Right lobe of liver (tissue), 6 donors: ENCODE measurements around the gene KAT6B. TPM values are rescaled to one million over a fixed set of nuclear protein-coding genes. Genes with fewer than 3 reads are reported as not detected.

ENCODE experiments used
- ATAC-seq, 4 donors: fragments of 200-7000 bp; cut with Tn5 transposase; one replicate each; pipeline ENCODE4 v1.9.1; 2020; ENCODE audit warnings: mild to moderate bottlenecking in 4 of 4, moderate library complexity in 4 of 4
- DNase-seq, 3 donors: peaks; one replicate each; pipeline ENCODE4 v3.0.0-alpha.2; 2020
- H3K27ac ChIP-seq, 3 donors: fragments of 200-600 bp; one replicate each; pipeline ENCODE4 v1.8.0; 2022
- H3K27me3 ChIP-seq, 2 donors: fragments of 200-600 bp; one replicate each; pipeline ENCODE4 v1.8.0; 2022
- H3K36me3 ChIP-seq, 4 donors: fragments of 200-600 bp; sonication (generic) in 1 of 4; one replicate each; pipeline versions ENCODE4 v1.5.1 to v1.8.0; 2017 to 2022; ENCODE audit warnings: control low read depth in 1 of 4
- H3K4me1 ChIP-seq, 4 donors: fragments of 200-600 bp; sonication (generic) in 1 of 4; one replicate each; pipeline versions ENCODE4 v1.5.1 to v1.8.0; 2017 to 2022; ENCODE audit warnings: control low read depth in 1 of 4
- H3K4me3 ChIP-seq, 3 donors: fragments of 200-600 bp; one replicate each; pipeline ENCODE4 v1.8.0; 2022
- H3K9me3 ChIP-seq, 4 donors: fragments of 200-600 bp; sonication (generic) in 1 of 4; one replicate each; pipeline versions ENCODE4 v1.5.1 to v1.8.0; 2017 to 2022; ENCODE audit warnings: control low read depth in 1 of 4
- CTCF ChIP-seq, 4 donors: fragments of 200-600 bp in 3 of 4; fragments of 450-650 bp in 1 of 4; IDR thresholded peaks; one replicate each; pipeline versions ENCODE4 v1.5.1 to v1.8.0; 2016 to 2022; ENCODE audit warnings: antibody characterized with exemption in 4 of 4, mild to moderate bottlenecking in 2 of 4
- POLR2A ChIP-seq: fragments of 450-650 bp; IDR thresholded peaks from one replicate; pipeline ENCODE4 v1.6.1; 2017; ENCODE audit warnings: antibody characterized with exemption, mild to moderate bottlenecking
- WGBS: methylation state at CpG from one replicate; pipeline ENCODE4 v1.1.6; 2018; ENCODE audit warnings: low coverage, low lambda C conversion rate; ENCODE audit not compliant: insufficient coverage; ENCODE audit errors: missing lambda C conversion rate; 5-methylcytosine and 5-hydroxymethylcytosine counted together
- intact Hi-C, 2 donors: fragments of 100-400 bp; cut with DNase I; formaldehyde crosslinking; loops; one replicate each; pipeline versions ENCODE4 v1.11.2 to v1.14.1; 2022
- total RNA-seq, 6 experiments: library from RNA; depleted of rRNA in 2 of 6; stranded (reverse); fragments of >200 nt in 2 of 6; fragmentation: NEBNext Ultra II Directional in 3 of 6; extraction: Animal tissue kit (Norgen Biotek cat#: 25700) in 3 of 6; gene quantifications; one replicate each; pipeline versions ENCODE4 v1.1.0 to v1.2.4, GENCODE V29; 2016 to 2023
- donor health status: DM: no; HTN: yes; CAD: no.
- donor health status: DM: no; HTN: no; CAD: no.
- donor health status: DM: no; HTN: no; CAD: no.
- donor health status: DM: no; HTN: yes; CAD: no.
- donor health status: DM: no; HTN: yes; CAD: no.

KAT6B gene
- total RNA-seq, 6 experiments from 2014 or later = 9.2 to 17.1 (median 10.3) TPM

DNA sequence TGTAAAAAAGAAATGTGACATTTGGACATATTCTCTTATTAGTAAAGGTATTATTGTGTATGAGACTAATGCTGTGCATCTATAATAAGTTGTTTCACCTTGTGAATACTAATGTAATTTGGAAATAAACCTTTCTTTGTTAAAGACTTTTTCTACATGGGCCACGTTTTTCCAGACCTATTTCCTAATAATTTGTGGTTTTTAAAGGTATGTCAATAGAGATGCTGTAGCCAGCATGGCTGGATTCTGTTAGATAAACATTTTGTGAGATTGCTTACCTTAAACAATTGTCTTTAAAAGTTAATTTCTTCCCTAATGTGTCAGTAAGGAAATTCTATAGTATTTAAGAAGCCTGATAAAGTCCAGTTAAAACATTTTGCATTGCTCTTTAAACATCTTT, 56.0 kb downstream of the KAT6B start:
- H3K9me3 ChIP-seq = no peaks in the 10 kb centered on the region
- H3K27ac ChIP-seq = no peak overlapping the region
- DNase-seq = no peak
- 23% methylated on average over 1 of the region's 1 CpG for WGBS
- no peak overlapping the region for H3K4me3 ChIP-seq
- TF ChIP-seq POLR2A = no peak
- TF ChIP-seq CTCF (IDR thresholded peaks at IDR 0.05) = no peak
- ATAC-seq = no peak
- peaks cover 0 to 13% (median 6%) of the 10 kb centered on the region in 4 donors for H3K4me1 ChIP-seq
- H3K27me3 ChIP-seq = no peaks in the 10 kb centered on the region
- H3K36me3 ChIP-seq = no peaks in the 10 kb centered on the region
- intact Hi-C loops = no loop called here

GRCh38 chr10:74882831-74883230, 56.4 kb downstream of the KAT6B start:
- no peak overlapping the region for H3K27ac ChIP-seq
- H3K27me3 ChIP-seq = no peaks in the 10 kb centered on the region
- TF ChIP-seq POLR2A (no peak), CTCF (IDR thresholded peaks at IDR 0.05) (no peak)
- H3K4me1 ChIP-seq = peaks cover 0 to 13% (median 6%) of the 10 kb centered on the region in 4 donors
- no peak for DNase-seq
- no peak for ATAC-seq
- no peaks in the 10 kb centered on the region for H3K36me3 ChIP-seq
- no peaks in the 10 kb centered on the region for H3K9me3 ChIP-seq
- intact Hi-C loops = no loop called here
- no peak overlapping the region for H3K4me3 ChIP-seq
- 71% methylated on average over 3 of the region's 3 CpGs for WGBS

- no peak for DNase-seq
- H3K27me3 ChIP-seq = no peaks in the 10 kb centered on the region
- no peak overlapping the region for H3K27ac ChIP-seq
- peaks cover 0 to 13% (median 6%) of the 10 kb centered on the region in 4 donors for H3K4me1 ChIP-seq
- ATAC-seq = no peak
- 71% methylated on average over 1 of the region's 1 CpG for WGBS
- intact Hi-C loops = no loop called here
- no peak for TF ChIP-seq POLR2A
- TF ChIP-seq CTCF (IDR thresholded peaks at IDR 0.05) = no peak
- H3K4me3 ChIP-seq = no peak overlapping the region
- H3K36me3 ChIP-seq = no peaks in the 10 kb centered on the region
- no peaks in the 10 kb centered on the region for H3K9me3 ChIP-seq
Observed at GRCh38 chr10:74883428-74883827, 57.0 kb downstream of the KAT6B start.

GRCh38 chr10:74887614-74888284, 61.3 kb downstream of the KAT6B start:
- Histone ChIP-seq H3K9me3 (no peaks in the 10 kb centered on the region), H3K4me3 (no peak overlapping the region), H3K36me3 (no peaks in the 10 kb centered on the region), H3K27ac (no peak overlapping the region), H3K27me3 (no peaks in the 10 kb centered on the region), H3K4me1 (peaks cover 0 to 17% (median 0%) of the 10 kb centered on the region in 4 donors)
- no peak for ATAC-seq
- intact Hi-C loops = no loop called here
- 76% methylated on average over 2 of the region's 2 CpGs for whole genome bisulfite sequencing
- no peak for TF ChIP-seq POLR2A
- no peak for DNase-seq

DNA sequence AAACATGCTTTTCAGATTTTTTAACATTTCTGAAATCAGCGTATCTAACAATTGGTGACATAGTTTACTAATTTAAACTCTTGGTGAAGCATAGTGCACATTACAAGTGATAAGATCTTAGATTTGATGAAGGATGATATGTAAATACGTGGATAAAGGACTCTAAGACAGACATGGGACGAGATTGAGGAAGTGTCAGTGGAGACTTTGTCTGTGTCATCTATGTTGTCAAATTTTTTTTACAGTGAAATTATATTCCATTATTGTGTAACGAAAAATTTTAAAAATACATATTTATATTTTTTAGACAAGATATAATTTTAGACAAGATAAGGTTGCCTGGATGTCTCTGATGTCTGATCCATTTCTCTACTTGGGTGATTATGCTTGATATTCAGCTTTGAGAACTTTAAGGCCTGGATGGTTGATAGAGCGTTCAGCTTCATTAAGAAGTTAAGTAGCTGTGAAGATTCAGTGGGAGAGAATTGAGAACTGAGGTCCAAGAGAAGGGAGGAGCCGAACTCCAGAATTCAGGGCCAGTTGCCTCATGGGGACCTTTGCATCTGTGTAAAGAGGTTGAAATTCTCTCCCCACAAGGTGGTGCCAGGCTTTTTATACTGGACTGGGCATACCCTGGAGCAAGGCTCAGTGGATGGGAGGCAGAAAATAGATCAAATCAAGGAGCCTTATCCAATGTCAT, 62.7 kb downstream of the KAT6B start:
- Histone ChIP-seq H3K4me1 (peaks cover 0 to 17% (median 0%) of the 10 kb centered on the region in 4 donors), H3K9me3 (no peaks in the 10 kb centered on the region), H3K27me3 (no peaks in the 10 kb centered on the region), H3K27ac (no peak overlapping the region), H3K4me3 (no peak overlapping the region), H3K36me3 (no peaks in the 10 kb centered on the region)
- 56% methylated on average over 5 of the region's 6 CpGs for WGBS
- intact Hi-C loops = no loop called here
- TF ChIP-seq POLR2A = no peak
- peak; percentile 22 to 46 (median 28) for TF ChIP-seq CTCF (IDR thresholded peaks at IDR 0.05)
- ATAC-seq = peak; percentile 71 to 88 (median 83)
- peak in 1 of 3 donors; percentile 52 for DNase-seq
